Kidney (tissue), 14 donors: ENCODE results near the gene ZNF44. TPM values are rescaled to one million over a fixed set of nuclear protein-coding genes. Genes with fewer than 3 reads are reported as not detected.

Experiments
- DNase-seq, 5 donors: peaks; one replicate each; pipeline ENCODE4 v3.0.0-alpha.2; 2013 to 2020
- FAIRE-seq: peaks from 2 replicates; lab custom pipeline; 2012; peaks lifted over from hg19 to GRCh38; lab: Jason Lieb, UNC
- H3K27ac ChIP-seq, 2 donors: one replicate each; pipeline ENCODE4 v1.7.0; 2013; ENCODE audit warnings: low read depth in 2 of 2, low read length in 2 of 2, inconsistent platforms in 1 of 2
- H3K27me3 ChIP-seq: one replicate; pipeline ENCODE4 v1.7.1; 2013; ENCODE audit warnings: low read length, inconsistent platforms; ENCODE audit not compliant: control insufficient read depth, insufficient read depth
- H3K36me3 ChIP-seq, 3 donors: one replicate each; pipeline versions ENCODE4 v1.7.0 to v1.7.1; 2013; ENCODE audit warnings: low read length in 3 of 3, control low read depth in 1 of 3, inconsistent platforms in 1 of 3; ENCODE audit not compliant: insufficient read depth in 3 of 3, control insufficient read depth in 2 of 3
- H3K4me1 ChIP-seq, 3 donors: one replicate each; pipeline versions ENCODE4 v1.7.0 to v1.7.1; 2013; ENCODE audit warnings: low read length in 3 of 3, inconsistent platforms in 1 of 3, low read depth in 1 of 3; ENCODE audit not compliant: control insufficient read depth in 2 of 3, insufficient read depth in 2 of 3
- H3K4me3 ChIP-seq, 3 donors: one replicate each; pipeline versions ENCODE4 v1.7.0 to v1.8.1; 2013; ENCODE audit warnings: low read length in 3 of 3, control low read depth in 1 of 3, inconsistent platforms in 1 of 3
- H3K9ac ChIP-seq, 3 donors: one replicate each; pipeline versions ENCODE4 v1.7.0 to v1.7.1; 2013; ENCODE audit warnings: low read length in 3 of 3, control low read depth in 1 of 3, inconsistent platforms in 1 of 3
- H3K9me3 ChIP-seq, 3 donors: one replicate each; pipeline versions ENCODE4 v1.7.0 to v1.7.1; 2013; ENCODE audit warnings: low read length in 3 of 3, control low read depth in 1 of 3, inconsistent platforms in 1 of 3; ENCODE audit not compliant: control insufficient read depth in 2 of 3, insufficient read depth in 1 of 3
- CTCF ChIP-seq: IDR thresholded peaks from 3 replicates; pipeline ENCODE4 v1.5.1; 2012; ENCODE audit warnings: mild to moderate bottlenecking, moderate library complexity, borderline replicate concordance; ENCODE audit not compliant: insufficient read depth; ENCODE audit errors: extremely low read depth
- intact Hi-C: fragments of 100-400 bp; cut with DNase I; formaldehyde crosslinking; loops from one replicate; pipeline ENCODE4 v1.11.1; 2022
- polyA plus RNA-seq: library from polyadenylated mRNA; stranded (reverse); fragments of 350-450 nt; fragmentation: Illumina TruSeq; extraction: RNeasy Lipid Tissue Mini Kit (QIAGEN cat#74804); gene quantifications from one replicate; pipeline ENCODE4 v1.2.3, GENCODE V29; 2014; ENCODE audit warnings: low read depth, low replicate concordance; ENCODE audit not compliant: insufficient read depth
- total RNA-seq: library from RNA; stranded (reverse); fragmentation: NEBNext Ultra II Directional; extraction: Animal tissue kit (Norgen Biotek cat#: 25700); gene quantifications from one replicate; pipeline ENCODE4 v1.2.1, GENCODE V29; 2021
- donor health status: control.
- donor health status: control.
- donor health status: control.
- donor health status: control.
- donor health status: control.
- donor health status: DM: yes; HTN: yes; CAD: no.
- donor health status: Normal renal cell carcinoma (clear cell type).

Gene ZNF44
- total and polyA plus RNA-seq, 2 donors from 2014 or later, result 27.1 to 35.5 TPM

DNA sequence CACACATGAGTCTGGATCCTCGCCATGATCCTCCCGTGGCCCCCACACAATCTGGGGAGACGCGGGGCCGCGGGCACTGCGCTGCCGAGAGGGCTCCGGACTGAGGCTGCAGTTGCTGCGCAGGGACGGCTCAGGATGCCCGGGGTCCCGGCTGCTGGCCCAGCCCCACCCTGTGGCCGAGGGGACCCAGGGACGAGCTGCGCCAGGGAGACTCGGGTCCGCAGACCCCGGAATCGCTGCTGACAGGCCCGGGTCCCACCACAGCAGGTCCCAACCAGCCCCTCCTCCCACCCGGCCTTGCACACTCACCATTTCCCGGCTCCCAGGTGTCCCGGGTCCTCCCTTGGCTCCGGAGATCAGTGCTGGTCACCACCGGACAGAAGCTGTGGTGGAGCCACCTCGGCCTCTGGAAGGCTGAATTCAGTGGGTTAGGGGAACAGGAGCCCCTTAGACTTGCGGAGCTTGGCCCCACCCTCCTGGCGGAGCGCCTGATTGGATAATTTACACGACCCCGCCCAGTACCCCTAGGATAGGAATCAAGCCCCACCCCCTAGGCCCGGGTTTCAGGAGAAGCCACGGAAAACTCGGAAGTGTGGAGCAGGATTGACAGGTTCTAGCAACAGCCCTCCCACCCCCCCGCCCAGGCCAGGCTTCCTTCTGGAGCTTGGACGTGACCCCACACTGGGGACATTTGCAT lies 57.4 kb downstream of the ZNF44 start:
- H3K27ac ChIP-seq, result peak overlapping the region; percentile 37 to 75
- H3K9ac ChIP-seq, result peak overlapping the region in 1 of 3 donors; percentile 36
- DNase-seq (peak; percentile 38 to 86 (median 65)), FAIRE-seq (no peak)
- intact Hi-C loops, result no loop called here
- peaks cover 0 to 3% (median 0%) of the 10 kb centered on the region in 3 donors for H3K36me3 ChIP-seq
- peak overlapping the region; percentile 3 to 34 (median 30) for H3K4me3 ChIP-seq
- no peaks in the 10 kb centered on the region for H3K27me3 ChIP-seq
- TF ChIP-seq CTCF, result no peak
- no peaks in the 10 kb centered on the region for H3K9me3 ChIP-seq
- peaks cover 0 to 3% (median 0%) of the 10 kb centered on the region in 3 donors for H3K4me1 ChIP-seq

- no peak for TF ChIP-seq CTCF
- intact Hi-C loops, result no loop called here
- H3K36me3 ChIP-seq, result peaks cover 0 to 7% (median 0%) of the 10 kb centered on the region in 3 donors
- DNase-seq, result no peak
- no peak overlapping the region for H3K27ac ChIP-seq
- peaks cover 0 to 6% (median 0%) of the 10 kb centered on the region in 3 donors for H3K4me1 ChIP-seq
- no peak for FAIRE-seq
- no peaks in the 10 kb centered on the region for H3K27me3 ChIP-seq
- H3K4me3 ChIP-seq, result no peak overlapping the region
- no peak overlapping the region for H3K9ac ChIP-seq
- no peaks in the 10 kb centered on the region for H3K9me3 ChIP-seq
Measured at GRCh38 chr19:12232961-12233360, 61.7 kb downstream of the ZNF44 start.

GRCh38 chr19:12230751-12231733 lies 63.6 kb downstream of the ZNF44 start:
- H3K27ac ChIP-seq, result no peak overlapping the region
- FAIRE-seq, result no peak
- H3K36me3 ChIP-seq, result peaks cover 0 to 7% (median 0%) of the 10 kb centered on the region in 3 donors
- H3K4me1 ChIP-seq, result peaks cover 0 to 3% (median 0%) of the 10 kb centered on the region in 3 donors
- no peak overlapping the region for H3K9ac ChIP-seq
- H3K9me3 ChIP-seq, result no peaks in the 10 kb centered on the region
- no peak for DNase-seq
- intact Hi-C loops, result no loop called here
- TF ChIP-seq CTCF, result no peak
- H3K4me3 ChIP-seq, result no peak overlapping the region
- no peaks in the 10 kb centered on the region for H3K27me3 ChIP-seq
